B cell (primary cell): Measurements from ENCODE around the gene CDA. TPM values are rescaled to one million over a fixed set of nuclear protein-coding genes. Genes with fewer than 3 reads are reported as not detected.

Source experiments
- ATAC-seq: fragments of 200-7000 bp; cut with Tn5 transposase; one replicate; pipeline ENCODE4 v1.10.0; 2021; ENCODE audit warnings: low read depth, mild to moderate bottlenecking, moderate number of reproducible peaks, moderate library complexity
- CTCF ChIA-PET: fragments of 350-600 bp; sonication (Branson Sonifier 250); formaldehyde crosslinking; loops from one replicate; lab custom pipeline; 2021; ENCODE audit warnings: antibody characterized with exemption, inconsistent platforms; lab: Charles Lee
- POLR2A ChIA-PET: fragments of 350-600 bp; sonication (Branson Sonifier 250); formaldehyde crosslinking; loops from one replicate; lab custom pipeline; 2021; ENCODE audit warnings: antibody characterized with exemption; lab: Charles Lee
- DNase-seq: peaks from one replicate; pipeline ENCODE4 v3.0.0; 2013
- H2AFZ ChIP-seq: 2 replicates; pipeline ENCODE4 v1.6.1; 2012; ENCODE audit warnings: mild to moderate bottlenecking, low read depth, low read length; ENCODE audit not compliant: insufficient read depth, poor library complexity, severe bottlenecking
- H3K27ac ChIP-seq, 2 donors: 1 replicate in 1 of 2; 2 replicates in 1 of 2; pipeline ENCODE4 v1.5.1; 2012 to 2013; ENCODE audit warnings: low read length in 2 of 2, mild to moderate bottlenecking in 2 of 2, moderate library complexity in 1 of 2
- H3K27me3 ChIP-seq, 4 experiments: fragments of 200-600 bp in 1 of 4; sonication (generic) in 1 of 4; replicated peaks in 1 of 4; 1 replicate in 2 of 4; 2 replicates in 2 of 4; pipeline versions ENCODE4 v1.6.1 to v1.7.0; 2013 to 2016; ENCODE audit warnings: low read length in 3 of 4, mild to moderate bottlenecking in 2 of 4, mixed read lengths in 1 of 4, moderate library complexity in 1 of 4; ENCODE audit not compliant: insufficient read depth in 4 of 4, control insufficient read depth in 3 of 4; ENCODE audit errors: control extremely low read depth in 1 of 4
- H3K36me3 ChIP-seq, 2 experiments: replicated peaks in 1 of 2; 1 replicate in 1 of 2; 2 replicates in 1 of 2; pipeline versions ENCODE4 v1.6.1 to v1.7.1; 2013; ENCODE audit warnings: low read length in 1 of 2; ENCODE audit not compliant: insufficient read depth in 2 of 2, control insufficient read depth in 1 of 2; ENCODE audit errors: control extremely low read depth in 1 of 2, extremely low read depth in 1 of 2
- H3K4me1 ChIP-seq, 2 donors: fragments of 200-600 bp in 1 of 2; sonication (generic) in 1 of 2; 1 replicate in 1 of 2; 2 replicates in 1 of 2; pipeline versions ENCODE4 v1.5.1 to v1.6.1; 2013 to 2017; ENCODE audit warnings: low read length in 2 of 2; ENCODE audit not compliant: control insufficient read depth in 2 of 2, insufficient read depth in 2 of 2
- H3K4me2 ChIP-seq: replicated peaks from 2 replicates; pipeline ENCODE3; 2012; ENCODE audit warnings: mild to moderate bottlenecking, low read depth, low read length; ENCODE audit not compliant: poor library complexity, severe bottlenecking
- H3K4me3 ChIP-seq, 5 experiments: fragments of 200-600 bp in 1 of 5; sonication (generic) in 1 of 5; 1 replicate in 3 of 5; 2 replicates in 2 of 5; pipeline versions ENCODE4 v1.5.1 to v1.7.0; 2011 to 2016; ENCODE audit warnings: low read length in 4 of 5, mild to moderate bottlenecking in 4 of 5, low read depth in 2 of 5, control low read depth in 1 of 5, moderate library complexity in 1 of 5; ENCODE audit not compliant: insufficient read depth in 1 of 5; ENCODE audit errors: control extremely low read depth in 1 of 5, extremely low read depth in 1 of 5
- H3K79me2 ChIP-seq: fragments of 200-600 bp; sonication (generic); one replicate; pipeline ENCODE4 v1.6.0; 2016; ENCODE audit warnings: low read length; ENCODE audit not compliant: control insufficient read depth, insufficient read depth
- H3K9ac ChIP-seq: fragments of 200-600 bp; sonication (generic); 2 replicates; pipeline ENCODE4 v1.6.1; 2017; ENCODE audit warnings: mild to moderate bottlenecking, low read length, moderate library complexity
- H3K9me3 ChIP-seq, 3 donors: one replicate each; pipeline versions ENCODE4 v1.6.1 to v1.7.1; 2013; ENCODE audit warnings: low read length in 2 of 3; ENCODE audit not compliant: control insufficient read depth in 2 of 3, insufficient read depth in 1 of 3; ENCODE audit errors: control extremely low read depth in 1 of 3
- H4K20me1 ChIP-seq: 2 replicates; pipeline ENCODE4 v1.6.0; 2012; ENCODE audit warnings: mild to moderate bottlenecking, low read length; ENCODE audit not compliant: insufficient read depth, control insufficient read depth, poor library complexity, severe bottlenecking
- H3K27ac Mint-ChIP-seq: one replicate; pipeline ENCODE4 v1.8.0; 2021; ENCODE audit warnings: mixed read lengths
- H3K27me3 Mint-ChIP-seq: one replicate; pipeline ENCODE4 v1.8.0; 2021; ENCODE audit warnings: mixed read lengths
- H3K4me1 Mint-ChIP-seq: one replicate; pipeline ENCODE4 v1.8.0; 2021; ENCODE audit warnings: mixed read lengths
- H3K4me3 Mint-ChIP-seq: one replicate; pipeline ENCODE4 v1.8.0; 2021; ENCODE audit warnings: mixed read lengths
- H3K9me3 Mint-ChIP-seq: one replicate; pipeline ENCODE4 v1.8.0; 2022; ENCODE audit warnings: mixed read lengths; ENCODE audit not compliant: insufficient read depth
- EZH2 ChIP-seq: IDR thresholded peaks from 2 replicates; pipeline ENCODE4 v1.6.1; 2012; ENCODE audit warnings: borderline replicate concordance, low read depth, mild to moderate bottlenecking, moderate library complexity, low read length; ENCODE audit not compliant: insufficient read depth, poor library complexity, severe bottlenecking
- WGBS: methylation state at CpG from one replicate; pipeline ENCODE4 v1.1.5; 2013; ENCODE audit warnings: missing lambda C conversion rate; ENCODE audit not compliant: insufficient coverage; 5-methylcytosine and 5-hydroxymethylcytosine counted together
- intact Hi-C: fragments of 100-400 bp; cut with micrococcal nuclease; formaldehyde crosslinking; loops from one replicate; pipeline ENCODE4 v1.10.0; 2022
- polyA plus RNA-seq: library from polyadenylated mRNA; depleted of rRNA; stranded (reverse); fragments of >200 nt; gene quantifications from 2 replicates; pipeline ENCODE4 v1.2.3, GENCODE V29; 2012
- total RNA-seq, 2 donors: library from RNA; stranded (reverse); fragments of 120-200 nt in 1 of 2; gene quantifications; 1 replicate in 1 of 2; 2 replicates in 1 of 2; pipeline versions ENCODE4 v1.2.3 to v1.2.4, GENCODE V29; 2013 to 2022
- TF ChIP-seq, protein P1 (sequence below): fragments of 200-600 bp; IDR thresholded peaks from one replicate; pipeline ENCODE4 v1.8.0; 2022; ENCODE audit warnings: antibody characterized with exemption, mild to moderate bottlenecking

CDA gene
- total and polyA plus RNA-seq, 2 donors (not counting 1 experiment from before 2014, with no cell fraction given): 0.64 TPM; not detected in 1

DNA sequence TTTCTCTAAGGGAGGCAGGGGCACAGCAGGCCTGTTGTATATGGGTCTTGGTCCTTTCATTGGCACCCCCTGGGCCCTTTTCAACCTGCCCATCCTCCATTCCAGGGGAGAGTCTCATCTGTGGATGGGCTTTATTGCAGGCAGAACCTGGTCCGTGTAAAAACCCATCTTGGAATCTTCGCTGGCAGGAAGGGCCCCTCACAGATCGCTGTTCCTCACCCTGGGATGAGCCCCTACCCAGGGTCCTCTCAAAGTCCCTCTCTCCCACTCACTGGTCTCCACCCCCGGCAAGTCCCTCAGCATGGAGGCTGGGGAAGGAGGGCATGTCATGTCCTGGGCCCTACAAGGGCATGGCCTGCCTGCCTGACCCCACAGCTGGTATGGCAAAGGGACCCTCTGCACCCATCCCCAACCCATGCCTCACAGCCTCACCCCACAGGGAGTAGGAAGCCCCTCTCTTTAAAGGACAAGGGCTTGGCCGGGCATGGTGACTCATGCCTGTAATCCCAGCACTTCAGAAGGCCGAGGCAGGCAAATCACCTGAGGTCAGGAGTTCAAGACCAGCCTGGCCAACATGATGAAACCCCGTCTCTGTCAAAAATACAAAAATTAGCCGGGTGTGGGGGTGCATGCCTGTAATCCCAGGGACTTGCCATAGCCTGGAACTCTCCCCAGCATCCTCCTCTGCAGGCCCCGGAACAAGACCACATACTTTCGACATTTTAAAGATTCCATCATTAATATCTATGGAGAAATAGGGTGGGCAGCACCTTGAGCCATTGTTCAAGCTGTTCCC lies 13.2 kb upstream of the CDA start:
- Histone ChIP-seq H3K27ac (no peak overlapping the region), H3K9me3 (peaks cover 0 to 7% (median 0%) of the 10 kb centered on the region in 3 donors), H2AFZ (no peak overlapping the region), H3K4me3 (no peak overlapping the region), H3K4me2 (no peak overlapping the region), H3K9ac (no peak overlapping the region), H3K27me3 (peaks cover 0 to 23% (median 11%) of the 10 kb centered on the region in 4 experiments), H3K79me2 (no peaks in the 10 kb centered on the region), H3K4me1 (no peaks in the 10 kb centered on the region), H3K36me3 (no peaks in the 10 kb centered on the region), H4K20me1 (no peaks in the 10 kb centered on the region)
- Mint-ChIP-seq H3K27ac (no peak overlapping the region), H3K9me3 (no peaks in the 10 kb centered on the region), H3K27me3 (peaks cover 39% of the 10 kb centered on the region), H3K4me1 (no peaks in the 10 kb centered on the region), H3K4me3 (no peak overlapping the region)
- TF ChIP-seq, protein P1, sequence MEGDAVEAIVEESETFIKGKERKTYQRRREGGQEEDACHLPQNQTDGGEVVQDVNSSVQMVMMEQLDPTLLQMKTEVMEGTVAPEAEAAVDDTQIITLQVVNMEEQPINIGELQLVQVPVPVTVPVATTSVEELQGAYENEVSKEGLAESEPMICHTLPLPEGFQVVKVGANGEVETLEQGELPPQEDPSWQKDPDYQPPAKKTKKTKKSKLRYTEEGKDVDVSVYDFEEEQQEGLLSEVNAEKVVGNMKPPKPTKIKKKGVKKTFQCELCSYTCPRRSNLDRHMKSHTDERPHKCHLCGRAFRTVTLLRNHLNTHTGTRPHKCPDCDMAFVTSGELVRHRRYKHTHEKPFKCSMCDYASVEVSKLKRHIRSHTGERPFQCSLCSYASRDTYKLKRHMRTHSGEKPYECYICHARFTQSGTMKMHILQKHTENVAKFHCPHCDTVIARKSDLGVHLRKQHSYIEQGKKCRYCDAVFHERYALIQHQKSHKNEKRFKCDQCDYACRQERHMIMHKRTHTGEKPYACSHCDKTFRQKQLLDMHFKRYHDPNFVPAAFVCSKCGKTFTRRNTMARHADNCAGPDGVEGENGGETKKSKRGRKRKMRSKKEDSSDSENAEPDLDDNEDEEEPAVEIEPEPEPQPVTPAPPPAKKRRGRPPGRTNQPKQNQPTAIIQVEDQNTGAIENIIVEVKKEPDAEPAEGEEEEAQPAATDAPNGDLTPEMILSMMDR: no peak
- no peak for TF ChIP-seq EZH2
- intact Hi-C loops: no loop called here
- CTCF ChIA-PET: no interaction called here
- 84% methylated on average over 6 of the region's 10 CpGs for WGBS
- no peak for DNase-seq
- no peak for ATAC-seq
- POLR2A ChIA-PET: no interaction called here

DNA sequence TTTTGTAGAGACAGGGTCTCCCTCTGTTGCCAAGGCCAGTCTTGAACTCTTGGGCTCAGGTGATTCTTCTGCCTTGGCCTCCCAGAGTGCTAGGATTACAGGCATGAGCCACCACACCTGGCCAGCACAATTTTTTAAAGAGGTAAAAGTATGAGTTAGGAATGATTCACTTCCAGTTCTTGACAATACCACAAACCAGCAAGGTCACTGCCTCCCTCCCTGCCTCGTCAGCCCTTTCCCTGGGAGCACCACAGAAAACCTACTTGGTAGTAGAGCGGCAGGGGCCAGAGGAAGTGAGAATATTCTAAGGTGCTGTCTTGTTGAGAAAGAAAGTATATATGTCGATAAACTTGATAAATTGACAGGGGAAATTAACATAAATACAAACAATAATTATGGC lies 10.8 kb upstream of the CDA start:
- H3K4me3 Mint-ChIP-seq: no peak overlapping the region
- DNase-seq (no peak), ATAC-seq (no peak)
- no peaks in the 10 kb centered on the region for H3K36me3 ChIP-seq
- no peak overlapping the region for H2AFZ ChIP-seq
- intact Hi-C loops: no loop called here
- H3K79me2 ChIP-seq: no peaks in the 10 kb centered on the region
- peaks cover 0 to 4% (median 0%) of the 10 kb centered on the region in 3 donors for H3K9me3 ChIP-seq
- H3K9ac ChIP-seq: no peak overlapping the region
- H4K20me1 ChIP-seq: no peaks in the 10 kb centered on the region
- peaks cover 27% of the 10 kb centered on the region for H3K27me3 Mint-ChIP-seq
- H3K4me1 Mint-ChIP-seq: no peaks in the 10 kb centered on the region
- TF ChIP-seq, protein P1: no peak
- no peak for TF ChIP-seq EZH2
- H3K9me3 Mint-ChIP-seq: no peaks in the 10 kb centered on the region
- no peak overlapping the region for H3K27ac Mint-ChIP-seq
- H3K27me3 ChIP-seq: peaks cover 0 to 17% (median 8%) of the 10 kb centered on the region in 4 experiments
- H3K27ac ChIP-seq: no peak overlapping the region
- no peak overlapping the region for H3K4me3 ChIP-seq
- CTCF ChIA-PET: no interaction called here
- no CpG with 5 or more reads among the region's 3 CpGs for WGBS
- H3K4me1 ChIP-seq: no peaks in the 10 kb centered on the region
- H3K4me2 ChIP-seq: no peak overlapping the region
- POLR2A ChIA-PET: no interaction called here
